ENCODE results near the gene STK11IP. TPM values are rescaled to one million over a fixed set of nuclear protein-coding genes. Genes with fewer than 3 reads are reported as not detected.

Gene STK11IP
- total and polyA plus RNA-seq, 2 of the 13 experiments (the other 11 are each of a cell fraction or from before 2014, with no cell fraction given), result 12.8 to 24.0 TPM

- TF ChIP-seq, protein P1, sequence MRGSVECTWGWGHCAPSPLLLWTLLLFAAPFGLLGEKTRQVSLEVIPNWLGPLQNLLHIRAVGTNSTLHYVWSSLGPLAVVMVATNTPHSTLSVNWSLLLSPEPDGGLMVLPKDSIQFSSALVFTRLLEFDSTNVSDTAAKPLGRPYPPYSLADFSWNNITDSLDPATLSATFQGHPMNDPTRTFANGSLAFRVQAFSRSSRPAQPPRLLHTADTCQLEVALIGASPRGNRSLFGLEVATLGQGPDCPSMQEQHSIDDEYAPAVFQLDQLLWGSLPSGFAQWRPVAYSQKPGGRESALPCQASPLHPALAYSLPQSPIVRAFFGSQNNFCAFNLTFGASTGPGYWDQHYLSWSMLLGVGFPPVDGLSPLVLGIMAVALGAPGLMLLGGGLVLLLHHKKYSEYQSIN (CRISPR knock-in tag; IDR thresholded peaks at IDR 0.05; ENCODE audit: borderline replicate concordance), result no peak
- TF ChIP-seq ATM (IDR thresholded peaks at IDR 0.05; ENCODE audit: borderline replicate concordance) (no peak), ZNF670 (CRISPR knock-in tag; IDR thresholded peaks at IDR 0.05; ENCODE audit: borderline replicate concordance) (no peak), ZNF337 (CRISPR knock-in tag; IDR thresholded peaks at IDR 0.05; ENCODE audit: borderline replicate concordance, low read depth) (no peak), SAFB2 (CRISPR knock-in tag; IDR thresholded peaks at IDR 0.05; ENCODE audit: borderline replicate concordance, low read depth) (0 out of 2 replicates have a peak, but pooled peaks have one; percentile 15), NFKBIZ (CRISPR knock-in tag; IDR thresholded peaks at IDR 0.05) (no peak), ZFYVE20 (CRISPR knock-in tag; IDR thresholded peaks at IDR 0.05; ENCODE audit: borderline replicate concordance, low read depth) (no peak), ZNF672 (CRISPR knock-in tag; IDR thresholded peaks at IDR 0.05) (no peak), PHB2 (IDR thresholded peaks at IDR 0.05; ENCODE audit: partially characterized antibody) (no peak), NR2C2 (CRISPR knock-in tag; IDR thresholded peaks at IDR 0.05; ENCODE audit: borderline replicate concordance) (no peak), ZFP91 (CRISPR knock-in tag; IDR thresholded peaks at IDR 0.05; ENCODE audit: borderline replicate concordance) (0 out of 2 replicates have a peak, but pooled peaks have one; percentile 5), GZF1 (CRISPR knock-in tag; IDR thresholded peaks at IDR 0.05) (no peak)
- TF ChIP-seq, protein P2, sequence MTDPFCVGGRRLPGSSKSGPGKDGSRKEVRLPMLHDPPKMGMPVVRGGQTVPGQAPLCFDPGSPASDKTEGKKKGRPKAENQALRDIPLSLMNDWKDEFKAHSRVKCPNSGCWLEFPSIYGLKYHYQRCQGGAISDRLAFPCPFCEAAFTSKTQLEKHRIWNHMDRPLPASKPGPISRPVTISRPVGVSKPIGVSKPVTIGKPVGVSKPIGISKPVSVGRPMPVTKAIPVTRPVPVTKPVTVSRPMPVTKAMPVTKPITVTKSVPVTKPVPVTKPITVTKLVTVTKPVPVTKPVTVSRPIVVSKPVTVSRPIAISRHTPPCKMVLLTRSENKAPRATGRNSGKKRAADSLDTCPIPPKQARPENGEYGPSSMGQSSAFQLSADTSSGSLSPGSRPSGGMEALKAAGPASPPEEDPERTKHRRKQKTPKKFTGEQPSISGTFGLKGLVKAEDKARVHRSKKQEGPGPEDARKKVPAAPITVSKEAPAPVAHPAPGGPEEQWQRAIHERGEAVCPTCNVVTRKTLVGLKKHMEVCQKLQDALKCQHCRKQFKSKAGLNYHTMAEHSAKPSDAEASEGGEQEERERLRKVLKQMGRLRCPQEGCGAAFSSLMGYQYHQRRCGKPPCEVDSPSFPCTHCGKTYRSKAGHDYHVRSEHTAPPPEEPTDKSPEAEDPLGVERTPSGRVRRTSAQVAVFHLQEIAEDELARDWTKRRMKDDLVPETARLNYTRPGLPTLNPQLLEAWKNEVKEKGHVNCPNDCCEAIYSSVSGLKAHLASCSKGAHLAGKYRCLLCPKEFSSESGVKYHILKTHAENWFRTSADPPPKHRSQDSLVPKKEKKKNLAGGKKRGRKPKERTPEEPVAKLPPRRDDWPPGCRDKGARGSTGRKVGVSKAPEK (CRISPR knock-in tag; IDR thresholded peaks at IDR 0.05; ENCODE audit: borderline replicate concordance), result 0 out of 2 replicates have a peak, but pooled peaks have one; percentile 38
- TF ChIP-seq, protein P3, sequence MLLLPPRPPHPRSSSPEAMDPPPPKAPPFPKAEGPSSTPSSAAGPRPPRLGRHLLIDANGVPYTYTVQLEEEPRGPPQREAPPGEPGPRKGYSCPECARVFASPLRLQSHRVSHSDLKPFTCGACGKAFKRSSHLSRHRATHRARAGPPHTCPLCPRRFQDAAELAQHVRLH (CRISPR knock-in tag; IDR thresholded peaks at IDR 0.05; ENCODE audit: borderline replicate concordance, low read depth), result no peak
- TF ChIP-seq, protein P4, sequence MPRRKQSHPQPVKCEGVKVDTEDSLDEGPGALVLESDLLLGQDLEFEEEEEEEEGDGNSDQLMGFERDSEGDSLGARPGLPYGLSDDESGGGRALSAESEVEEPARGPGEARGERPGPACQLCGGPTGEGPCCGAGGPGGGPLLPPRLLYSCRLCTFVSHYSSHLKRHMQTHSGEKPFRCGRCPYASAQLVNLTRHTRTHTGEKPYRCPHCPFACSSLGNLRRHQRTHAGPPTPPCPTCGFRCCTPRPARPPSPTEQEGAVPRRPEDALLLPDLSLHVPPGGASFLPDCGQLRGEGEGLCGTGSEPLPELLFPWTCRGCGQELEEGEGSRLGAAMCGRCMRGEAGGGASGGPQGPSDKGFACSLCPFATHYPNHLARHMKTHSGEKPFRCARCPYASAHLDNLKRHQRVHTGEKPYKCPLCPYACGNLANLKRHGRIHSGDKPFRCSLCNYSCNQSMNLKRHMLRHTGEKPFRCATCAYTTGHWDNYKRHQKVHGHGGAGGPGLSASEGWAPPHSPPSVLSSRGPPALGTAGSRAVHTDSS (CRISPR knock-in tag; conservative IDR thresholded peaks at IDR 0.05), result no peak
- TF ChIP-seq, protein P5, sequence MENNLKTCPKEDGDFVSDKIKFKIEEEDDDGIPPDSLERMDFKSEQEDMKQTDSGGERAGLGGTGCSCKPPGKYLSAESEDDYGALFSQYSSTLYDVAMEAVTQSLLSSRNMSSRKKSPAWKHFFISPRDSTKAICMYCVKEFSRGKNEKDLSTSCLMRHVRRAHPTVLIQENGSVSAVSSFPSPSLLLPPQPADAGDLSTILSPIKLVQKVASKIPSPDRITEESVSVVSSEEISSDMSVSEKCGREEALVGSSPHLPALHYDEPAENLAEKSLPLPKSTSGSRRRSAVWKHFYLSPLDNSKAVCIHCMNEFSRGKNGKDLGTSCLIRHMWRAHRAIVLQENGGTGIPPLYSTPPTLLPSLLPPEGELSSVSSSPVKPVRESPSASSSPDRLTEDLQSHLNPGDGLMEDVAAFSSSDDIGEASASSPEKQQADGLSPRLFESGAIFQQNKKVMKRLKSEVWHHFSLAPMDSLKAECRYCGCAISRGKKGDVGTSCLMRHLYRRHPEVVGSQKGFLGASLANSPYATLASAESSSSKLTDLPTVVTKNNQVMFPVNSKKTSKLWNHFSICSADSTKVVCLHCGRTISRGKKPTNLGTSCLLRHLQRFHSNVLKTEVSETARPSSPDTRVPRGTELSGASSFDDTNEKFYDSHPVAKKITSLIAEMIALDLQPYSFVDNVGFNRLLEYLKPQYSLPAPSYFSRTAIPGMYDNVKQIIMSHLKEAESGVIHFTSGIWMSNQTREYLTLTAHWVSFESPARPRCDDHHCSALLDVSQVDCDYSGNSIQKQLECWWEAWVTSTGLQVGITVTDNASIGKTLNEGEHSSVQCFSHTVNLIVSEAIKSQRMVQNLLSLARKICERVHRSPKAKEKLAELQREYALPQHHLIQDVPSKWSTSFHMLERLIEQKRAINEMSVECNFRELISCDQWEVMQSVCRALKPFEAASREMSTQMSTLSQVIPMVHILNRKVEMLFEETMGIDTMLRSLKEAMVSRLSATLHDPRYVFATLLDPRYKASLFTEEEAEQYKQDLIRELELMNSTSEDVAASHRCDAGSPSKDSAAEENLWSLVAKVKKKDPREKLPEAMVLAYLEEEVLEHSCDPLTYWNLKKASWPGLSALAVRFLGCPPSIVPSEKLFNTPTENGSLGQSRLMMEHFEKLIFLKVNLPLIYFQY (CRISPR knock-in tag; IDR thresholded peaks at IDR 0.05; ENCODE audit: borderline replicate concordance), result no peak
Observed at GRCh38 chr2:219574484-219575311, 23.0 kb upstream of the STK11IP start (continued).

Data from HepG2 (cell line).